ENCODE results near the gene BEND3.
"Not testable (repeated sequence)": the region's sequence is repeated elsewhere in the genome, so short reads cannot be mapped to it uniquely, and the experiment has no call there.

BEND3 gene

DNA sequence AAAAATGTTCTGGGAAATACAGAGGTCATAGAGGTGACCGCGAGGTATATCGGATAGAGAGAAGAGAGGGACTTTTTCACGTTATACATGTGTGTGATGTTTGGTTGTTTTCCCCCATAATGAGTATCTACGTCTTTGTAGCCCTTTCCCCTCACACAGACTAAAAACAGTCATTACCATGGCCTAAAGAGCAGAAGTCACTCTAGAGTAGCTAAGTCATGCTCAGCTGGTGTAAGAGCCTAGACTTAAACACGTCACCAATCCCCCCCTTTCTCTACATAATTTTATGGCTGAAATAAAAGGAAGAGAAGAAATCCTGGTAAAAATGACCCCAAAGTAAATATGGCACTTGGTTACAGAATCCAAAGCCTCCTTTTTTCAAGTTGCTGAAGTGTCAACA, 6.0 kb upstream of the BEND3 start:
- no peak for DNase-seq (ENCODE audit: low read depth)

DNA sequence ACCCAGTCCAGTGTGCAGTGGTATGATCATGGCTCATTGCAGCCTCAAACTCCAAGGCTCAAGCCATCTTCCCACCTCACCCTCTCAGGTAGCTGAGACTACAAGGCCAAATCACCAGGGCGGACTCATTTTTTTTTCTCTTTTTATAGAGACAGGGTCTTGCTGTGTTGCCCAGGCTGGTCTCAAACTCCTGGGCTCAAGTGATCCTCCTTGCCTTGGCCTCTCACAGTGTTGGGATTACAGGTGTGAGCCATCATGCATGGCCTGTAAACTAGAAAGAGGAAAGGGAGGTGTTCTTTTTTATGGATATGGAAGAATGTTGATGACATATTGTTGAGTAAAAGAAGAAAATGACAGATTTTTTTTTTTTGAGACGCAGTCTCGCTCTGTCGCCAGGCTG, 5.1 kb upstream of the BEND3 start:
- no peak for DNase-seq (ENCODE audit: low read depth)

GRCh38 chr6:107118976-107119375, 3.7 kb upstream of the BEND3 start:
- DNase-seq (ENCODE audit: low read depth): no peak

DNA sequence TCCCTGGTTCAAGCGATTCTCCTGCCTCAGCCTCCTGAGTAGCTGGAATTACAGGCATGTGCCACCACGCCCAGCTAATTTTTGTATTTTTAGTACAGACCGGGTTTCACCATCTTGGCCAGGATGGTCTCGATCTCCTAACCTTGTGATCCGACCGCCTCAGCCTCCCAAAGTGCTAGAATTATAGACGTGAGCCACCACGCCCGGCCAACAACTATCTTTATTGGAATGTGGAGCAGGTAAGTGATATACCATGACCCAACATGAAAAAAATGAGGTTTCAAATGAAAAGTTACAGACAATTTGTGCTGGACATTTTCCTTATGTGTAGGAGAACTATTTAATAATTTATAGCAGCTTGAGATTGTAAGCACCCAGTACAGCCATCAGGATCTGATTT, 3.2 kb upstream of the BEND3 start:
- DNase-seq (ENCODE audit: low read depth): not testable (repeated sequence)

DNA sequence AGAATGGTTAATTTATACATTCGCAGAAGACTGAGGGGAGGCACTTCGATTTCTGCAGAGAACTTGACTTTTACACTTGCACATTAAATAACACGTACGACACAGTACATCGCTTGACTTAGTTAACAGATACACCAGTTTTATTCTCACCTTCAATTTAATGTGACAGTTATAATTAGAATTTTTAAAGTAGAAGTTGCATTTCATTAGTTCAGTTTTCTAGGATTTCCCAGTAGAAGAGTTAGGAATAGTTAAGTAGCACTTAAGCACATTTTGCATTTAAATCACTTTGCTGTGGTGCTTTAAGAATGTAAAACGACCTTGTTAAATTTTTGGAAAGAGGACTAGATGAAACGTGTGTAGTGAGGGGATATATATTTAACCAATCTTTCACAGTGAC, 1.6 kb upstream of the BEND3 start:
- DNase-seq (ENCODE audit: low read depth): no peak

DNA sequence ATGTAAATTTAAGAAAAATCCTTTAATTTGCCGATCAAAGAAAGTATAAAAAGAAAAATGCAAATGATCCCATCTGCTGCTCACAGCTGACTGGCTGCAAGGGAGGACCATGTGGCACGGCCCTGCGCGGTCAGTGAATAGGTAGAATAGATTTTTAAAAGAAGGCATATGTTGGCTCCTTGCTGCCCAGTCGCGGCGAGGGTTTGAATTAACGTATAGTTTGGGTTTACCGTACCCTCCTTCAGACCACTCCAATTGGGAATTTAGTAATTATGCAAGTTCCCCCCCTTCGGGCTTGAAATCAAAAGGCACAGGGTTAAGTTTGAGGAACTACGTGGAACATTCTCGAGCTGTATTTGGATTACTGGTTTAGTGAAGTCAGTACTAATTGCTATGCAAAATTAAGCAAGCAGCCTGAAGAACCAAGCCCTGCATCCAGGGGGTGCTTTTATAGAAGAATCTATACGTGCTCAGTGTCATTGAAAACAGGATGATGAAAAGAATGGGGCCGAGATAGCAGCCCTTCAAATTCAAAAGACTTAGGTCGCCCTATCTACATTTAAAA, 1.1 kb upstream of the BEND3 start:
- DNase-seq (ENCODE audit: low read depth): no peak

- DNase-seq (ENCODE audit: low read depth): peak; percentile 21
Observed at GRCh38 chr6:107115695-107116327, 496 bp upstream of the BEND3 start.

DNA sequence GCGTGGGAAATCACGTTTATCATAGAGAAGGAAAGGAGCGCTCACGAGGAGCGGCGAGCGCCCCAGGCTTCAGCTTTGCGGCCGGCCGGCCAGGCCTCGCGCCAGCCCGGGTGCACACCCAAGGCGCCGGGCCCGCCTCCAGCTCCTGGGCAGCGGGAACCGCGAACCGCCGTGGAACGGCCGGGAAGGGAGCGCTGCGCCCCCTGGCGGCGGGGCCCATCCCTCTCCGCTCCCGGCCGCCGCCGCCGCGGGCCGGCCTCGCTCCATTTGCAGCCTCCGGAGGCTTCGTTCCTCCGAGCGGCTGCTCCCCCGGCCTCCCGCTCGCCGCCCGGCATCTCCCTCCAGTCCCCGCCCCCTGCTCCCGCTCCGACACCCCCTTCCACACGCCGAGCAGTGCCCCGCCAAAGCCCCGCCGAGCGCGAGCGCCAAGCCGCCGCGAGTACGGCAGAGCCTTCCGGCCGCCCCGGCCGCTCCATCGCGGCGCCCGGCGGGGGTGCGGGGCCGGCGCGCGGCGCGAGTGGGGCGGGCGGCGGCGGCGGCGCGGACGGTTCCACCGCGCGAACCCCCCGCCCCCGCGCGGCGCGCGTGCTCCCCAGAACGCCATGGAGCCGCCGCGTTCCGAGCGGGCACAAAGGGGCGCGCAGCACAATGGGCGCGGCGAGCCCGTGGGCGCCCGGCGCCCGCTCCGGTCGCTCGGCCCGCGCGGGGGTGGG, 946 bp downstream of the BEND3 start:
- DNase-seq (ENCODE audit: low read depth): peak; percentile 78

- no peak for DNase-seq (ENCODE audit: low read depth)
Observed at GRCh38 chr6:107110200-107110599, 5.1 kb downstream of the BEND3 start.

DNA sequence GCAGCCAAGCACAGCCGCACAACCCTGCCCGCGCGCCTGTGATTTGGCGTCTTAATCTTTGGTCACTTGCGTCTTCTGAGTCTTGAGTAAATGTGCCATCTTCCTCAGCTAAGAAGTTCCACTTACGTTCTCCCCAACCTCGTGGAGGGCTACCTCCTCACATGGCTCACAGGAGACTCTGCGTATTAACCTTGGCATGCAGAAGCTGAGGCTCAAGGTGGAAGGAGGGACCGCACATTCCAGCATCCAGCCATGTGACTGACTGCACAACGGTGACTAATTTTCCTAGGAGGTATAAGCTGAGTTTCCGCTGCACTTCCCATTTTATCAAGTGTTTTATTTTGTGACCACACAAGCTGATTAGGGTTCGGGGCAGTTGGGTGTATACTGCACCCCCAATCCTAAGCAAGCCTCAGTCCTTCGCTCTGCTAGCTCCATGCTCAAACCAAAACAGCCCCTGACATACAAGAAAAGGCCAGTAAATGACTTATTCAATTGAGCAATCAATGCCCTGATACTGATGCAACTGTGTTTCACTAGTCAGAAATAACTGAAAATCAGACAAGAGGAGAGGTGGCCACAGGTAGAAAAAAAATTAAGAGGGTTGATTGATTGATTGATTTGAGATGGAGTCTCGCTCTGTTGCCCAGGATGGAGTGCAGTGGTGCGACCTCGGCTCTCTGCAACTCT, 7.0 kb downstream of the BEND3 start:
- DNase-seq (ENCODE audit: low read depth): no peak

- DNase-seq (ENCODE audit: low read depth): no peak
Observed at GRCh38 chr6:107107791-107108190, 7.5 kb downstream of the BEND3 start.

DNA sequence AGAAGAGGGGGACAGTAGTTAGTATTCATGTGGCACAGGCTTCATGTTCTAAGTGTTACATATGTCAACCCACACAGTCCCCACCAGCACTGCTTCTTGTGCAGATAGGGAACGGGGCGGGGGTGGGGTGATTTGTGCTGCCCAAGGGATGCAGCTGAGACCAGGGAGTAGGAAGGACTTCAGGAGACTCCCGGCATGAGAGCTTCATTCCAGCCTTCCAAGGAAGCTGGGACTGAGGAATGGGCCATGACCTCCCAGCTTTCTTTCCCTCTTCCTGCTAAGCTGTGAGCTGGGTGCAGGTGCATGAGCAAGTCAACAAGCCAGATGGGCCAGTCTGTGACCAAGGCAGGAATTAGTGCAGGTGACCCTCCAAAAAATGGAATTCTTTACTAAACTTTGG, 9.2 kb downstream of the BEND3 start:
- DNase-seq (ENCODE audit: low read depth): no peak

DNA sequence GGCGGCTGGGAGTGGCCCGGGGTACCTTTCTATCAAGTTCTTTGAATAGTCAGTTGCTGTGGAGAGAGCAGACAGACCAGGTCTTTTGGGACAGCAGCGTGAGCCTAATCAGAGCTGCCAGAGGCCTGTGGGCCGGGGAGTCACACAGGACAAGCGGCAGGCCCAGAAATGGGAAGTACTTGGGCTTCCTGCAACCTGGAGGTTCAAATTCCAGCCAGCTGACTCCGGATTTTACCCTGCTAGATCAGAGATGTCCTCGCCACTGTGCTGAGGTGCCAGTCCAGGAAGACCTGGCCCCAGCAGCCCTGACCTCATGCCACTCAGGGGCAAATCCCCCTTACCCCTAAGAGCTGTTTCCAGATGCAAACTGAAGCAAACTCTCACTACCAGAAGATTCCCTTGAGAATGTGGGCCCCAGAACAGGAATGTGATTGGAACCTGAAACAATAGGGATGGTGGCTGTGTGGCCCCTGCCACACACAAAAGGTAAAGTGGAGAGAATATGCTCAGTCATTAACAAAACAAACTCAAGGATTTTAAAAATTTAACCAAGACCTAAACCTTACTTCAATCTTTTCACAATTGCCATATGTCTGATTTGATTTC, 9.7 kb downstream of the BEND3 start:
- no peak for DNase-seq (ENCODE audit: low read depth)

DNA sequence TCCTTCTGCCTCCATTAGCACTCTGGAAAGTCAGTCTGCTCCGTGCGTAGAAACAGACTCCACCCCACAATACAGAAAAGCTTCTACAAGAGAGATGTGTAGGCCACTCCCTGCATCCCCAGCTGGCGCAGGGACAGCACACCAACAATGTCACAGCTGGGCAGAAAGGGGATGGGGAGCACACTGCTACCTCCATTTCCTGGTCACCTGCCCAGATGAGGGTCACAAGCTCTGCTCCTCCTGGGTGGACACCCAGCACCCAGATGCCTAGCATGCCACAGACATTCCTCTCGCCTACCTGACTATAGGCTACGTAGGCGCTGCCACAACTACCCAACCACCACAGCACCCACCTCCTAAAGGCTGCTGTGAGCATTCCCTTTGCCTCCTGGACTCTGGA, 12.2 kb downstream of the BEND3 start:
- DNase-seq (ENCODE audit: low read depth): no peak

- DNase-seq (ENCODE audit: low read depth): no peak
Observed at GRCh38 chr6:107102414-107102805, 12.9 kb downstream of the BEND3 start.

DNA sequence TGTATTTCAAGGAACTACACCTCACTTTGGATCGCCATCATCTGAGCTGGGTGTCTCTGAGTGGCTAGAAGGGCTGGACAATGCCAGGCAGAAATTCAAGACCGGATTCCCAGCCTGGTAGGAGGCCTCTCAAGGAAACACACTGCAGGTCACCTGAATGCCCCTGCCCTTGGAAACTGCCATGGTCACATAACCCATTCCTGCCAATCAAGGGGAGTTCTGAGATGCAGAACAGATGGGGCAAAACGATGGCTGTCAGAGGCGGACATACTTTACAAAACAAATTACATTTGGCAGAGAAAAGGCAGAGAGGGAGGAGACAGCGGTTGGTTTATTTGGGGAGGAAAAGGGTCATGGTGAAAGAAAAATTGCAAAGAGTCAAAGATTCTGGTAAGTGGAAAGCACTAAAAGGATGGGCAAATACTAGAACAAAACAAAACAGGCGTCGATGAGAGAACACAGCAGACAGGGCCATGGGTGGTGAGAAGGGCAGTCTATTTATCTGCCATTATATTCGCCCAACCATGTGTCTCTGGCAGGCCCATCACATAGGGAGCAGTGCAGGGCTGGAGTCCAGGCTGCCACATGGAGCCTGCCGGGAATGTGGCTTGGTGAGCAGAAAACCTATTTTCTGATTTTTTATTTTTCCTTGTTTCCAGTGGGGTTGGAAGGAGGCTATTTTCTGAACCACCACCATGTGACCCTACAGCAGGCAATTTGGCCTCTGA, 13.5 kb downstream of the BEND3 start:
- DNase-seq (ENCODE audit: low read depth): no peak

DNA sequence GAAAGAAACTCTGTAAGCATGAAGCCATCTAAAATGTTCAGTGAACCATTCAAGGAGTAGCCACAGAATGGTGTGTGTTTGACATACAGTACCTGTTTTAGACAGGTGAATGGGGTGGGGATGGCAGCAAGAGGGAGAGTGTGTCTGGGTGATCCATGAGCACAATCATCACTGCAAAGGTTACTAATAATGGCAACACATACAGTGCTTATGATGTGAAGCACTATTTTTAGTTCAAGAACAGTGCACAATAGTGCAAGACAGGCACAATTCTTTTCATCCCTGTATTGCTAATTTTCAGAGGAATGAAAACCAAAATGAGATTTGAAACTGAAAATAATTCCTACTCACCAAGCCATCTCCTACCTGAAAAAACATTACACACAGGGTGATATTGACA, 14.1 kb downstream of the BEND3 start:
- no peak for DNase-seq (ENCODE audit: low read depth)

DNA sequence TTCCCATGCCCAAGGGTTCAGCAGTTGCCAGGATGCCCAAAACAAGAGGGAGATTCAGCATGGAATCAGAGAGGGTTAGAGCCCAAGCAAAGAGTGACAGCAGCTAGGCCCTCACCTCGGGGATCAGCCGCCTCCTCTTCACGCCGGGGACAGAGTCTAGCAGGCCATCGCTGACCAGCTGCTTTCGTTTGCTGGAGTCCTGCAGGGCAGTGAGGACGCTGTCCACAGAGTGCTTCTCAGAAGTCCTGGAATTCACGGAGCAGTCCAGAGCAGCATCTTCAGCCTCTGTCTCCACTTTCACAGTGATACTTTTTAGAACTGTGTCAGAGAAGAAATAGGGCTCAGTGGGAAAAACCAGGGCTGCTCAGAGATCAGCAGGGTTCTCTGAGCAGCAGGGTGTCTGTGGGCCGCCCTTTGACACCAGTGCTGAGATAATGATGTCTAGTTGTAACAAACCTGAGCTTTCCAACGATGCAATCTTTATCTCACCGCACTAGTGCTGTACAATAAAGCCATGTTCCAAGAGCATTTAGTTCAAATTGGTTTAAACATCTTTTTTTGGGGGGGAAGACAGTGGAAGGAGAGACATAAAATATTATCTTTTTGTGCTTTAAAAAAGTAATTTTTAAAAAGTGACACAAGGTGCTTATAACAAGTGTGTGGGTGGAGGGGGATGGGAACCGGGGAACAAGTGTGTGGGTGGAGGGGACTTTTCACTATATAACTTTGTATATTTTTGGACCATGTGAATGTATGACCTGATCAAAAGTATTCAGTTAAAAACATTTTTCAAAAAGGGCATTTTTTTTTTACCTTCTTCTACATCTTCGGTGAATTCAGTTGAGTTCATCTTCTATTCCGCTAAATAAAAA, 16.6 kb downstream of the BEND3 start:
- no peak for DNase-seq (ENCODE audit: low read depth)

DNA sequence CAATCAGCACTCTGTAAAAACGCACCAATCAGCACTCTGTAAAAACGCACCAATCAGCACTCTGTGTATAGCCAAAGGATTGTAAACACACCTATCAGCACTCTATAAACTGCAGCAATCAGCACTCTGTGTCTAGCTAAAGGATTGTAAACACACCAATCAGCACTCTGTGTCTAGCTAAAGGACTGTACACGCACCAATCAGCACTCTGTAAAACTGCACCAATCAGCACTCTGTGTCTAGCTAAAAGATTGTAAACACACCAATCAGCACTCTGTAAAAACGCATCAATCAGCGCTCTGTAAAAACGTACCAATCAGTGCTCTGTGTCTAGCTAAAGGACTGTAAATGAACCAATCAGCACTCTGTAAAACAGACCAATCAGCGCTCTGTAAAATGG, 30.9 kb downstream of the BEND3 start:
- not testable (repeated sequence) for DNase-seq (ENCODE audit: low read depth)

GRCh38 chr6:107083921-107084320, 31.4 kb downstream of the BEND3 start:
- no peak for DNase-seq (ENCODE audit: low read depth)

All from activated T-cell treated with anti-CD3 and anti-CD28 coated beads for 48 hours (primary cell).